HepG2 (cell line): Measurements from ENCODE around the gene QRICH2. TPM values are rescaled to one million over a fixed set of nuclear protein-coding genes. Genes with fewer than 3 reads are reported as not detected.

ENCODE experiments used
- FOSL2 ChIP-seq: sonication (generic); formaldehyde crosslinking; IDR thresholded peaks from 2 replicates; pipeline ENCODE4 v1.4.0; 2020; ENCODE audit warnings: missing genetic modification reagents
- FOXO4 ChIP-seq: sonication (generic); formaldehyde crosslinking; conservative IDR thresholded peaks from 2 replicates; pipeline ENCODE4 v1.8.1; 2023; ENCODE audit warnings: missing genetic modification reagents
- GRHL1 ChIP-seq: sonication (generic); formaldehyde crosslinking; conservative IDR thresholded peaks from 2 replicates; pipeline ENCODE4 v1.8.0; 2022; ENCODE audit warnings: missing genetic modification reagents
- HMG20A ChIP-seq: IDR thresholded peaks from 2 replicates; pipeline ENCODE4 v1.6.1; 2016; ENCODE audit warnings: borderline replicate concordance
- HNRNPLL ChIP-seq: fragments of 200-400 bp; formaldehyde crosslinking; IDR thresholded peaks from 2 replicates; pipeline ENCODE4 v1.6.1; 2017; ENCODE audit warnings: mild to moderate bottlenecking, low read depth, low read length; ENCODE audit not compliant: poor library complexity, severe bottlenecking
- KLF13 ChIP-seq: sonication (generic); formaldehyde crosslinking; IDR thresholded peaks from 2 replicates; pipeline ENCODE4 v1.4.0; 2020; ENCODE audit warnings: mild to moderate bottlenecking, missing genetic modification reagents
- PHF5A ChIP-seq: IDR thresholded peaks from one replicate; pipeline ENCODE4 v1.6.1; 2018; ENCODE audit warnings: low read depth, missing genetic modification reagents; ENCODE audit not compliant: unreplicated experiment
- SIX1 ChIP-seq: sonication (generic); formaldehyde crosslinking; IDR thresholded peaks from 2 replicates; pipeline ENCODE4 v1.4.0; 2020; ENCODE audit warnings: missing genetic modification reagents, borderline replicate concordance
- SOX6 ChIP-seq, 2 experiments: fragments of 450-650 bp in 1 of 2; sonication (generic) in 1 of 2; formaldehyde crosslinking in 1 of 2; IDR thresholded peaks; 2 replicates each; pipeline versions ENCODE4 v1.4.0 to v1.6.1; 2017 to 2020; ENCODE audit warnings: antibody characterized with exemption in 1 of 2, mild to moderate bottlenecking in 1 of 2, missing genetic modification reagents in 1 of 2
- SPEN ChIP-seq: sonication (generic); formaldehyde crosslinking; IDR thresholded peaks from 2 replicates; pipeline ENCODE4 v1.5.1; 2020; ENCODE audit warnings: low read depth, mild to moderate bottlenecking, missing genetic modification reagents
- TGIF2 ChIP-seq: IDR thresholded peaks from 2 replicates; pipeline ENCODE4 v1.6.1; 2016; ENCODE audit warnings: control low read depth, missing compliant biosample characterization
- U2AF2 ChIP-seq: fragments of 200-400 bp; formaldehyde crosslinking; IDR thresholded peaks from 2 replicates; pipeline ENCODE4 v1.6.1; 2017; ENCODE audit warnings: low read depth, mild to moderate bottlenecking, low read length
- ZC3H13 ChIP-seq: sonication (generic); formaldehyde crosslinking; IDR thresholded peaks from 2 replicates; pipeline ENCODE4 v1.8.1; 2023; ENCODE audit warnings: mild to moderate bottlenecking, missing genetic modification reagents, moderate library complexity
- ZNF143 ChIP-seq: sonication (generic); formaldehyde crosslinking; IDR thresholded peaks from 2 replicates; pipeline ENCODE4 v1.4.0; 2020; ENCODE audit warnings: missing genetic modification reagents
- ZNF232 ChIP-seq: sonication (generic); formaldehyde crosslinking; IDR thresholded peaks from 2 replicates; pipeline ENCODE4 v1.4.0; 2020; ENCODE audit warnings: missing genetic modification reagents, borderline replicate concordance
- ZNF343 ChIP-seq: sonication (generic); formaldehyde crosslinking; IDR thresholded peaks from 2 replicates; pipeline ENCODE4 v1.4.0; 2020; ENCODE audit warnings: mild to moderate bottlenecking, missing genetic modification reagents
- ZNF629 ChIP-seq: sonication (generic); formaldehyde crosslinking; conservative IDR thresholded peaks from 2 replicates; pipeline ENCODE4 v1.5.0; 2020; ENCODE audit warnings: missing genetic modification reagents
- ZSCAN5A ChIP-seq: sonication (generic); formaldehyde crosslinking; IDR thresholded peaks from 2 replicates; pipeline ENCODE4 v1.8.0; 2022; ENCODE audit warnings: mild to moderate bottlenecking, missing genetic modification reagents, borderline replicate concordance
- ZUFSP ChIP-seq: sonication (generic); formaldehyde crosslinking; IDR thresholded peaks from 2 replicates; pipeline ENCODE4 v1.9.0; 2021; ENCODE audit warnings: missing genetic modification reagents, mild to moderate bottlenecking, borderline replicate concordance
- polyA plus RNA-seq, 8 experiments: library from polyadenylated mRNA; depleted of rRNA in 3 of 8; stranded (reverse) in 7 of 8; unstranded in 1 of 8; fragments of >200 nt; fragmentation: Illumina TruSeq in 4 of 8; extraction: Trizol in 4 of 8; gene quantifications; 2 replicates each; pipeline versions ENCODE4 v1.2.1 to v1.2.3, GENCODE V29; 2011 to 2016; ENCODE audit warnings: low read depth in 4 of 8, missing spikeins in 1 of 8, mixed read lengths in 1 of 8; ENCODE audit not compliant: insufficient read depth in 1 of 8
- total RNA-seq, 5 experiments: library from RNA; depleted of rRNA; stranded (reverse); fragments of >200 nt; fragmentation: Illumina TruSeq; extraction: Trizol; gene quantifications; 2 replicates each; pipeline ENCODE4 v1.2.3, GENCODE V29; 2016; ENCODE audit warnings: low read depth in 1 of 5
- TF ChIP-seq, protein P1 (sequence below): sonication (generic); formaldehyde crosslinking; IDR thresholded peaks from 2 replicates; pipeline ENCODE4 v1.8.0; 2022; ENCODE audit warnings: mild to moderate bottlenecking, missing genetic modification reagents
- TF ChIP-seq, protein P2 (sequence below): sonication (generic); formaldehyde crosslinking; IDR thresholded peaks from 2 replicates; pipeline ENCODE4 v1.5.0; 2020; ENCODE audit warnings: missing genetic modification reagents

The QRICH2 gene
- total and polyA plus RNA-seq, 2 of the 13 experiments (the other 11 are each of a cell fraction or from before 2014, with no cell fraction given) = 3.7 to 5.7 TPM

DNA sequence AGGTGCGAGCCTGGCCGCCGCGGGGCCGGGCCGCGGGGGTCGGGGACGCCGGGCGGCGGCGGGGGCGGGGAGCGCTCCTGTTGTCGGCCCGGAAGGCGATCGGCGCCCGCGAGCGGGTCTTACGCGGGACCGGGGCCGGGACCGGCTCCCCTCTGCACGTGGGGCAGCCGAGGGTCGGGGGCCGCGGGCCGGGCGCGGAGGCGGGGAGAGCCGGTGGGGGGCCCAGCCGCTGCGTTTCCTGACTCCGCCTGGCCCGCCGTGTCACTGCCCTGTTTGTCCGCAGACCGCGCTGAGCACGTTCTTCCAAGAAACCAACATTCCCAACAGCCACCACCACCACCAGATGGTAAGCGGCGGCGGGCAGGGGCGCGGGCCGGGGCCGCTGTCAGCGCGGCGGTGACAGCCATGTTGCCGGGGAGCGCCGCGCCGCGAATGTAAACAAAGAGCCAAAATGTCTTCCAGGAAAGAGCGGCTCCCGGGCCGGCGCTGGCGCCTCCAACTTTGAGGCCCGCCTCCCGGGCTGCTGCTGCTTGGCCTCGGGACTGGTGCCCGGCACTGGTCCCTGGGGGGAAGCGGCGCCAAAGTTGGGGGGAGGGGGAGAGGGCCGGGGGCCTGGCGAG lies 42.3 kb downstream of the QRICH2 start (continued):
- 0 out of 2 replicates have a peak, but pooled peaks have one; percentile 65 for TF ChIP-seq ZNF343 (CRISPR knock-in tag)
- TF ChIP-seq ZSCAN5A = no peak
- TF ChIP-seq, protein P1, sequence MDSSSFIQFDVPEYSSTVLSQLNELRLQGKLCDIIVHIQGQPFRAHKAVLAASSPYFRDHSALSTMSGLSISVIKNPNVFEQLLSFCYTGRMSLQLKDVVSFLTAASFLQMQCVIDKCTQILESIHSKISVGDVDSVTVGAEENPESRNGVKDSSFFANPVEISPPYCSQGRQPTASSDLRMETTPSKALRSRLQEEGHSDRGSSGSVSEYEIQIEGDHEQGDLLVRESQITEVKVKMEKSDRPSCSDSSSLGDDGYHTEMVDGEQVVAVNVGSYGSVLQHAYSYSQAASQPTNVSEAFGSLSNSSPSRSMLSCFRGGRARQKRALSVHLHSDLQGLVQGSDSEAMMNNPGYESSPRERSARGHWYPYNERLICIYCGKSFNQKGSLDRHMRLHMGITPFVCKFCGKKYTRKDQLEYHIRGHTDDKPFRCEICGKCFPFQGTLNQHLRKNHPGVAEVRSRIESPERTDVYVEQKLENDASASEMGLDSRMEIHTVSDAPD (CRISPR knock-in tag) = no peak
- TF ChIP-seq HMG20A (CRISPR knock-in tag) = no peak
- no peak for TF ChIP-seq ZUFSP (CRISPR knock-in tag)
- peak; percentile 96 for TF ChIP-seq TGIF2
- TF ChIP-seq SPEN (CRISPR knock-in tag) = peak; percentile 60
- TF ChIP-seq FOSL2 (CRISPR knock-in tag) = no peak
- no peak for TF ChIP-seq FOXO4 (CRISPR knock-in tag)
- TF ChIP-seq ZNF143 (CRISPR knock-in tag) = no peak
- TF ChIP-seq KLF13 (CRISPR knock-in tag) = no peak
- TF ChIP-seq U2AF2 = no peak
- TF ChIP-seq, protein P2, sequence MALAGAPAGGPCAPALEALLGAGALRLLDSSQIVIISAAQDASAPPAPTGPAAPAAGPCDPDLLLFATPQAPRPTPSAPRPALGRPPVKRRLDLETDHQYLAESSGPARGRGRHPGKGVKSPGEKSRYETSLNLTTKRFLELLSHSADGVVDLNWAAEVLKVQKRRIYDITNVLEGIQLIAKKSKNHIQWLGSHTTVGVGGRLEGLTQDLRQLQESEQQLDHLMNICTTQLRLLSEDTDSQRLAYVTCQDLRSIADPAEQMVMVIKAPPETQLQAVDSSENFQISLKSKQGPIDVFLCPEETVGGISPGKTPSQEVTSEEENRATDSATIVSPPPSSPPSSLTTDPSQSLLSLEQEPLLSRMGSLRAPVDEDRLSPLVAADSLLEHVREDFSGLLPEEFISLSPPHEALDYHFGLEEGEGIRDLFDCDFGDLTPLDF = no peak
- no peak; the same call in 1 of the 2 replicates for TF ChIP-seq ZC3H13 (CRISPR knock-in tag)
- TF ChIP-seq SOX6 (IDR thresholded peaks at IDR 0.05) = no peak
- TF ChIP-seq SOX6 (CRISPR knock-in tag; IDR thresholded peaks at IDR 0.05) = no peak
- TF ChIP-seq GRHL1 (CRISPR knock-in tag) = no peak
- TF ChIP-seq SIX1 (CRISPR knock-in tag) = no peak
- no peak for TF ChIP-seq PHF5A (CRISPR knock-in tag)
- TF ChIP-seq ZNF629 (CRISPR knock-in tag) = no peak
- TF ChIP-seq HNRNPLL = peak; percentile 54
- TF ChIP-seq ZNF232 (CRISPR knock-in tag) = no peak
